Measurements from ENCODE around the gene GPSM3.

GRCh38 chr6:32176476-32177182 lies 15.8 kb downstream of the GPSM3 start:
- TF ChIP-seq EZH2 (IDR thresholded peaks at IDR 0.05; ENCODE audit: insufficient read depth, poor library complexity, severe bottlenecking) (no peak), EZH2phosphoT487 (IDR thresholded peaks at IDR 0.05; ENCODE audit: insufficient read depth, low read depth) (no peak)

Data from GM23248 (cell line).